GM19023 (cell line): Measurements from ENCODE around the gene WNT4.

Experiments used
- ATAC-seq: cut with Tn5 transposase; IDR thresholded peaks from one replicate; pipeline ENCODE4 v1.9.1; 2021; ENCODE audit warnings: mild to moderate bottlenecking, moderate library complexity; ENCODE audit not compliant: unreplicated experiment

The WNT4 gene

DNA sequence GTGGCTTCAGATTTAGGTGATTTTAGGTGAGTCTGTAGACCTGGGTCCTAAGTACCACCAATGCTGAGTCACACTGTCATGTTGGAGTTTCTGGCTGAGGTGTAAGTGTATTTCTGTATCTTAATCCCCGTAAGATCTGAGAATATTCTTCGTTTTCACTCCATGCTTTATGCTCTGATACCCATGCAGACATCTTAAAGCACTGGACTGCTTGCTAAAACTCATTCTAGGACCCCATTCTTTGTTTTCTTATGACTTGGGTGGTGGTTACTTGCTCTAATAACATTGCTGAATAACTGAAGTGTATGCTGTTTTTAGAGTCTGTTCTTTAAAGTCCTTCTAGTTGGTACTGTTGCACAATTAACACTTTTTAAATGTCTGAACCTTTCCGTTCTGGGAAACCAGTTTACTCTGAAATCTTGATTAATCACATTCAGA lies 53.7 kb downstream of the WNT4 start:
- no peak for ATAC-seq

DNA sequence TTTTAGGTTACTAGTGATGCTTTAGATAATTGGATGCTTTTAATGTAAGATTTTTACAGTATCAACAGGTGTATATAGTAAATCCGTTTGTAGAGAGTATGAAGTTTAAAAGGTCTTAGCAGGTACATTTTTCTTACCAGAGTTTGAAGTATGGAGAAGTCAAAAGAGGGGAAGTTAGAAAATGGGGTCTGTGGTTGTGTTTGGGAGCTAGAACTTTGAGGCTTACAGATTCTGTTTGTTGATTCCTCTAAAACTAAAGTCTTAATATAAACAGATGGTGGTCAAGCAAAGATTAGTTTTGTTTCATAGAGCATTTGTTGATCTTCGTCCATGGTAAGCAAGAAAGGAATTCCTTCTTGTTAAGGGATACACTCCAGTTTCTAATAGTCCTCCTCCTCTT lies 54.6 kb downstream of the WNT4 start:
- no peak for ATAC-seq

DNA sequence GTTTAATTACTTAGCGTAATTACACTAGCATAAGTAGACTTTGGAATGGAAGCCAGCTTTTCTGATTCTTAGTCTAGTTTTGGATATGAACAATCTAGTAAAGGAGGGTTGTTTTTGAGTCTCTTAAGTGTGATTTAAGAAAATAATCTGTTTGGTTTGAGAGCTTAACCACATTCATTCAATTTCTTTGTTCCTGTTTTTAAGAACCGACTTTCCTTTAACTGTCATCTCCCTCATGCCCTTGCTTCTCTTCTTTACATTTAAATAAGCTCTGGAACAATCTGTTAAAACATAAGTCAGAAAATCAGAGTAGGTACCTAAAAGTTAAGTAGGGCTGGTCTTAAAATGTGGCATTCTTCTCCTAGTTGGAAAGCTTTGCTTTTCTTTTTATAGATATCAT lies 62.7 kb downstream of the WNT4 start:
- no peak for ATAC-seq

DNA sequence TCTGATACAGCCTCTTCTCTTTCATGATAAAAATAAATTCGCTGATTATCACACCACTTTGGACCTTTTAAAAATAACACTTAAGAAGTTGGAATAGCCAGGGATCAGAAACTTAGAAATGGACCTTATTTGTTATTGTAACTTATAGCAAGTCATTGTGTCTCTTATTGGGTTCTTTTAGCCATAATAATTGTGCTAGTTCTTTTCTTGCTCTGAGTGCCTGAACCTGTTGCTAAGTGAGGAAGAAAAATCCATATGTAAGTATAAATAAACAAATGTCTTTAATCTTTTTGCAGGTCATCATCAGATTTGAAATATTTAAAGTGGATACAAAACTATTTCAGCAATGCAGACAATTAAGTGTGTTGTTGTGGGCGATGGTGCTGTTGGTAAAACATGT lies 64.8 kb downstream of the WNT4 start:
- ATAC-seq: no peak

DNA sequence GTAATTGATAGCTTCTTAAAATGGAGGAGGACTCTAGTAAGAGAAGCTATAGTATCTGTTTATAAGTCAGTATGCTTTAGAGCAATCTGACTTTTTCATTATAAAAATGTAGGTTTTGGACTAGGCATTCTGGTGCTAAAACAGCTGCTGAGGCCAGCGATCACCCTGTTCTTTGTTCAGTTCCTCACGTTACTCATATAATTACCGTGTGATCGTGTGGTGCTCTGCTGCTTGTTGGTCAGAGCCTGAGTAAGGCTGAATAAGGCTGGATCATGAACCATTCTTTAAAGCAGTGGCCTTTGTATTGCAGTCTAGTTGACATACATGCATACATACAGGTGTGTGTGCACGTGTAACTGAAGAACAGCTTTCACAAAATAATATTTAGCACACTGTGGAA lies 65.2 kb downstream of the WNT4 start:
- no peak for ATAC-seq

DNA sequence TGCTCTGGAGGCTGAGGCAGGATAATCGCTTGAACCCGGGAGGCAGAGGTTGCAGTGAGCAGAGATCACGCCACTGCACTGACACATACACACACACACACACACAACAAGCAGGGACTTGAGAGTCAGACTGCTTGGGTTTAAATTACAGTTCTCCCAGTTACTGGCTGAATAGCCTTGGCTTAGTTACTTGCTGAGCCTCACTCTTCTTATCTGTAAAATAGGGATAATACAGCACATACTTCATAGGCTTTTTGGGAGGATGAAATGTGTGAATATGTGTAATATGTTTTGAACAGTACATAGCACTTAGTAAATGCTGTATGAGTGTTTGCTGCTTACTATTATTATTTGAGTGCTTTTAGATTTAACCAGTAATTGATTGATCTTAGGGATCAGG lies 66.6 kb downstream of the WNT4 start:
- ATAC-seq: no peak

DNA sequence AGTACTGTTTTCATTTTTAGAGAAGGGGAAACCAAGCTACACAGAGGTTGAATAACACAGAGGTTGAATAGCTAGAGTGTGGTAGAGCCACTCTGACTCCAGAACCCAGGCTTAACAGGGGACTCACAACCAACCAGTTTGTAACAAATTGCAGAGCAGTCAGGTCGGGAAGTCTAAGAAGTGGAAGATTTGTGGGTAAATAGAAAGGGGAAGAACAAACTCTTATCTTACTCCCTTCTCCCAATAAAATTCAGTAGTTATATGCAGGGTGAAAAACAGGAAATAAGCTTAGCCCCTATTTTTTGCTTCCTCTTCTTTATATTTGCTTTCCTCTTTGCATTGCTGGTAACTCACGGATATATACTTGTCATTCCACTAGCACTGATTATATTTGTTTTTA lies 67.2 kb downstream of the WNT4 start:
- ATAC-seq: no peak

DNA sequence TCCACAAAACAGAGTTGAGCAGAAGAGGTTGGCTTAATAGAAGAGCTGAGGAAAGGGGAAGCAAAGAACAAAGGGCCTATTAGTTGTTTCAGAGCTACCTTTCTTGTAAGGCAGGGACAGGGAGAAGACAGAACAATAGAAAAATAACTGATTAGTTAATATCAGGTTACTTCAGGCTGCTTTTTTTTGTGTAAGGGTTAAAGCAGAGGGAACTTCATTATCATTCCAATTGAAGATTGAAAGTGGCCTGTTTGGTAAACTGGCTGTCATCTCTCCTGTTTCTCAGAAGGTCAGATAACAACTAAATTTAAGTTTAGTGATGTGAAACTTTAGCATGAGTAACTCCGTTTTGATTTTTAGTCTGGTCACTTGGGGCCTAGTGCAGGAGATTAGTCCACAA lies 68.1 kb downstream of the WNT4 start:
- ATAC-seq: no peak

DNA sequence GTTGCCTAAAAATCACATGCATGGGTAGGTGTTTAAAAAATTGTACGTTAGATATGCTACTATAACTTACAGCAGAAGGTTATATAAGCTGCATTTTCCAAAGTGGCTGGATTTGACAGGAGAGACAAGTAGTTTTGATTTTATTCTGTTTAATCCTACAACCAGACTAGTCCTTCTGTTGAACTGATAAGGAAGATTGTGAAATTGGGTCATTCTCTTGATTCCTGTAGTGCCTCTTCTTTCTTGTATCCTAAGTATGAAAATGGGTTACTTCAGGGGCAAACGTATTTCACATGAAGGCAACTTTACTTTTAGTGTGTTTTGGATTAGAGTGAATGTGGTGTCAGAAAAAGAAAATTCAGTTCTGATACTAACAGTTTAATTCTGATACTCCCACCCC lies 71.4 kb downstream of the WNT4 start:
- ATAC-seq: no peak
